Hepatocyte (in vitro differentiated cells): ENCODE measurements around the gene XIST. TPM values are rescaled to one million over a fixed set of nuclear protein-coding genes. Genes with fewer than 3 reads are reported as not detected.

ENCODE experiments used
- DNase-seq: peaks from one replicate; pipeline ENCODE4 v3.0.0-alpha.2; 2016; ENCODE audit warnings: low spot score
- H2AFZ ChIP-seq: fragments of 200-600 bp; sonication (generic); 2 replicates; pipeline ENCODE4 v1.6.0; 2016; ENCODE audit warnings: antibody characterized with exemption, mild to moderate bottlenecking
- H3K27ac ChIP-seq: fragments of 200-600 bp; sonication (generic); 2 replicates; pipeline ENCODE4 v1.5.1; 2016; ENCODE audit warnings: mild to moderate bottlenecking
- H3K27me3 ChIP-seq: fragments of 200-600 bp; sonication (generic); 2 replicates; pipeline ENCODE4 v1.6.1; 2016
- H3K36me3 ChIP-seq: fragments of 200-600 bp; sonication (generic); replicated peaks from 2 replicates; pipeline ENCODE4 v1.5.1; 2016; ENCODE audit warnings: low read depth; ENCODE audit not compliant: insufficient read depth
- H3K4me1 ChIP-seq: fragments of 200-600 bp; sonication (generic); 2 replicates; pipeline ENCODE4 v1.5.1; 2016; ENCODE audit warnings: mild to moderate bottlenecking, moderate library complexity; ENCODE audit not compliant: insufficient read depth
- H3K4me2 ChIP-seq: fragments of 200-600 bp; sonication (generic); 2 replicates; pipeline ENCODE4 v1.6.0; 2016
- H3K4me3 ChIP-seq: fragments of 200-600 bp; sonication (generic); 2 replicates; pipeline ENCODE4 v1.5.1; 2016; ENCODE audit warnings: mild to moderate bottlenecking
- H3K79me2 ChIP-seq: fragments of 200-600 bp; sonication (generic); 2 replicates; pipeline ENCODE4 v1.6.0; 2017; ENCODE audit warnings: mild to moderate bottlenecking
- H3K9me2 ChIP-seq: fragments of 200-600 bp; sonication (generic); replicated peaks from 2 replicates; pipeline ENCODE4 v1.6.0; 2017; ENCODE audit warnings: mild to moderate bottlenecking; ENCODE audit not compliant: insufficient read depth
- H3K9me3 ChIP-seq: fragments of 200-600 bp; sonication (generic); 2 replicates; pipeline ENCODE4 v1.5.1; 2016; ENCODE audit warnings: low read depth, mild to moderate bottlenecking
- H4K20me1 ChIP-seq: fragments of 200-600 bp; sonication (generic); 2 replicates; pipeline ENCODE4 v1.6.0; 2016; ENCODE audit warnings: mild to moderate bottlenecking; ENCODE audit not compliant: insufficient read depth, poor library complexity, severe bottlenecking
- CTCF ChIP-seq: fragments of 200-600 bp; sonication (generic); IDR thresholded peaks from 2 replicates; pipeline ENCODE4 v1.5.1; 2016; ENCODE audit warnings: antibody characterized with exemption, mild to moderate bottlenecking; ENCODE audit not compliant: poor library complexity
- EZH2 ChIP-seq: fragments of 200-600 bp; sonication (generic); IDR thresholded peaks from 2 replicates; pipeline ENCODE4 v1.6.1; 2016; ENCODE audit warnings: antibody characterized with exemption, mild to moderate bottlenecking, borderline replicate concordance
- EZH2phosphoT487 ChIP-seq: fragments of 200-600 bp; sonication (generic); IDR thresholded peaks from one replicate; pipeline ENCODE4 v1.6.1; 2018; ENCODE audit warnings: antibody characterized with exemption, mild to moderate bottlenecking, low read depth, moderate library complexity; ENCODE audit not compliant: unreplicated experiment, severe bottlenecking
- WGBS: methylation state at CpG from one replicate; pipeline ENCODE4 v1.1.6; 2016; ENCODE audit warnings: low lambda C conversion rate; ENCODE audit errors: missing lambda C conversion rate; 5-methylcytosine and 5-hydroxymethylcytosine counted together
- polyA plus RNA-seq: library from polyadenylated mRNA; unstranded; fragments of >200 nt; fragmentation: Nextera tagmentation; extraction: Ambion mirVana; gene quantifications from 2 replicates; pipeline ENCODE4 v1.2.1, GENCODE V29; 2016
- total RNA-seq: library from RNA; depleted of rRNA; stranded (reverse); fragments of >200 nt; gene quantifications from 2 replicates; pipeline ENCODE4 v1.2.3, GENCODE V29; 2014

The XIST gene
- total and polyA plus RNA-seq, 2 experiments from 2014 or later, result 0.01 TPM; not detected in 1

GRCh38 chrX:73841337-73841736, 11.2 kb downstream of the XIST start:
- Histone ChIP-seq H3K4me1 (no peaks in the 10 kb centered on the region), H3K9me3 (no peaks in the 10 kb centered on the region), H3K4me2 (no peak overlapping the region), H3K9me2 (no peaks in the 10 kb centered on the region), H3K36me3 (no peaks in the 10 kb centered on the region), H3K27ac (no peak overlapping the region), H3K4me3 (no peak overlapping the region), H2AFZ (no peak overlapping the region), H3K27me3 (no peaks in the 10 kb centered on the region), H3K79me2 (no peaks in the 10 kb centered on the region), H4K20me1 (no peaks in the 10 kb centered on the region)
- no peak for DNase-seq
- 82% methylated on average over 5 of the region's 5 CpGs for WGBS
- TF ChIP-seq EZH2 (no peak), EZH2phosphoT487 (no peak), CTCF (no peak)

DNA sequence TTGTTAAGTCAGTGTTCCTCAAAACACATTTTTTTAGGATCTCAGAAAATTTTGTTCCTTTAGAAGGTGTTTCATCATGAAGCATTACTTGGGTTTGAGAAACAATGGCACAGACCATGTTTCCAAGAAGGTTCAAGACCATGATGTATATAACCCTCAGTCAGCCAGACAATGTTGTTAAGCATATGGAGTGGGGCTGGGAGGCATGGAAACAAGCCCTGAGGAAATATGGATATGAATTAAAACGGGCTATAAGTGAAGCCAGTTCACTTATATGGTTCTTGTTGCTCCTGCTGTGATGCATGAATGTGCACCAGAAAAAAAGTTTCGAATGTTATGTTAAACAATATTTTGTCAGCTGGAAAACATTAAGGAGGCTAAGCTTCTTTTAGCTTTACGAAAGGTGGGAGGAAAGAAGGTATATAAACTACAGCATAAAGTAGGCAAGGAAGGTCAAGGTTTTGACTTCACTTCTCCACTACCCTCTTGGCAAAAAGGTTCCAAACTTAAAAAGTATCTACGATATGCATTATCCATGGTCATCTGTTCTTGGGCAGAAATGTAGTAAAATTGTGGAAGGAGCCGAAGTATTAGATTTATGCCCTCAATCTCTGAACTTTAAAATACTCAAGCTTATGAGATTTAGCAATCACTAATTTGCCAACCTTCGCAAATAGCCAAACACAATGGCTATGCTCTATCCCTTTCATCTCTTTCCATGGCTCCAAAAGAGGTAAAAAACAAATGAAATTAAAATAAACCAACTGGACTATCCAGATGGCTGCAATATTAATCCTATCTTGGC, 12.2 kb downstream of the XIST start:
- Histone ChIP-seq H3K9me2 (no peaks in the 10 kb centered on the region), H3K36me3 (no peaks in the 10 kb centered on the region), H3K4me2 (no peak overlapping the region), H3K4me1 (no peaks in the 10 kb centered on the region), H3K79me2 (no peaks in the 10 kb centered on the region), H2AFZ (no peak overlapping the region), H3K27ac (no peak overlapping the region), H4K20me1 (no peaks in the 10 kb centered on the region), H3K27me3 (no peaks in the 10 kb centered on the region), H3K9me3 (no peaks in the 10 kb centered on the region), H3K4me3 (no peak overlapping the region)
- no peak for TF ChIP-seq EZH2phosphoT487
- no peak for TF ChIP-seq EZH2
- TF ChIP-seq CTCF, result no peak
- DNase-seq, result no peak
- WGBS, result 72% methylated on average over 6 of the region's 6 CpGs

- H4K20me1 ChIP-seq, result no peaks in the 10 kb centered on the region
- H3K79me2 ChIP-seq, result no peaks in the 10 kb centered on the region
- 65% methylated on average over 1 of the region's 1 CpG for WGBS
- DNase-seq, result no peak
- H3K9me3 ChIP-seq, result no peaks in the 10 kb centered on the region
- no peaks in the 10 kb centered on the region for H3K36me3 ChIP-seq
- TF ChIP-seq EZH2 (no peak), CTCF (no peak), EZH2phosphoT487 (no peak)
- H3K27ac ChIP-seq, result no peak overlapping the region
- no peak overlapping the region for H3K4me3 ChIP-seq
- no peak overlapping the region for H3K4me2 ChIP-seq
- H3K4me1 ChIP-seq, result no peaks in the 10 kb centered on the region
- no peaks in the 10 kb centered on the region for H3K27me3 ChIP-seq
- no peak overlapping the region for H2AFZ ChIP-seq
- no peaks in the 10 kb centered on the region for H3K9me2 ChIP-seq
Measured at GRCh38 chrX:73839152-73839551, 13.4 kb downstream of the XIST start.
